SK-N-SH (cell line): ENCODE data around the gene CERS6. TPM values are rescaled to one million over a fixed set of nuclear protein-coding genes. Genes with fewer than 3 reads are reported as not detected.

Source experiments
- CTCF ChIA-PET: fragments of 300-600, 350-600 bp; formaldehyde crosslinking; extraction: SDS; loops from one replicate; lab custom pipeline; 2021; lab: Yijun Ruan, JAX
- POLR2A ChIA-PET: fragments of 350-600 bp; sonication (Branson Sonifier 250); formaldehyde crosslinking; extraction: SDS; loops from one replicate; lab custom pipeline; 2020; ENCODE audit warnings: antibody characterized with exemption, inconsistent platforms; lab: Yijun Ruan, JAX
- DNase-seq: peaks from one replicate; pipeline ENCODE4 v3.0.0; 2012
- H2AFZ ChIP-seq: fragments of 200-600 bp; sonication (generic); 2 replicates; pipeline ENCODE4 v1.8.1; 2016; ENCODE audit warnings: antibody characterized with exemption, mild to moderate bottlenecking, low read depth
- H3F3A ChIP-seq: fragments of 200-600 bp; sonication (generic); replicated peaks from 2 replicates; pipeline ENCODE3; 2016; ENCODE audit warnings: antibody characterized with exemption, mild to moderate bottlenecking; ENCODE audit not compliant: insufficient read depth
- H3K27ac ChIP-seq, 2 experiments: fragments of 200-500 bp in 1 of 2; fragments of 200-600 bp in 1 of 2; sonication (Bioruptor generic) in 1 of 2; sonication (generic), shearing (Covaris generic) in 1 of 2; 2 replicates each; pipeline versions ENCODE4 v1.5.1 to v1.6.1; 2014 to 2016; ENCODE audit warnings: low read depth in 2 of 2, inconsistent platforms in 1 of 2, low read length in 1 of 2, mild to moderate bottlenecking in 1 of 2, mixed read lengths in 1 of 2
- H3K27me3 ChIP-seq: fragments of 200-600 bp; sonication (generic), shearing (Covaris generic); 2 replicates; pipeline ENCODE4 v1.6.1; 2016; ENCODE audit warnings: mixed run types; ENCODE audit not compliant: insufficient read depth
- H3K36me3 ChIP-seq, 2 experiments: fragments of 200-500 bp in 1 of 2; fragments of 200-600 bp in 1 of 2; sonication (Bioruptor generic) in 1 of 2; sonication (generic) in 1 of 2; replicated peaks in 1 of 2; 2 replicates each; pipeline versions ENCODE3 to v1.5.1; 2014 to 2016; ENCODE audit warnings: low read length in 1 of 2, mild to moderate bottlenecking in 1 of 2; ENCODE audit not compliant: insufficient read depth in 2 of 2, control insufficient read depth in 1 of 2
- H3K4me1 ChIP-seq, 2 experiments: fragments of 200-500 bp in 1 of 2; fragments of 200-600 bp in 1 of 2; sonication (Bioruptor generic) in 1 of 2; sonication (generic), shearing (Covaris generic) in 1 of 2; 2 replicates each; pipeline versions ENCODE4 v1.5.1 to v1.6.1; 2014 to 2016; ENCODE audit warnings: low read depth in 1 of 2, low read length in 1 of 2, mixed run types in 1 of 2; ENCODE audit not compliant: insufficient read depth in 2 of 2, control insufficient read depth in 1 of 2
- H3K4me2 ChIP-seq: fragments of 200-600 bp; sonication (generic), shearing (Covaris generic); 2 replicates; pipeline ENCODE4 v1.6.1; 2017; ENCODE audit warnings: mixed run types
- H3K4me3 ChIP-seq, 2 experiments: fragments of 200-500 bp in 1 of 2; fragments of 200-600 bp in 1 of 2; sonication (Bioruptor generic) in 1 of 2; sonication (generic), shearing (Covaris generic) in 1 of 2; 2 replicates each; pipeline versions ENCODE4 v1.5.1 to v1.8.1; 2014 to 2016; ENCODE audit warnings: low read depth in 2 of 2, inconsistent platforms in 1 of 2, low read length in 1 of 2, mild to moderate bottlenecking in 1 of 2, mixed read lengths in 1 of 2, moderate library complexity in 1 of 2
- H3K79me2 ChIP-seq: fragments of 200-600 bp; sonication (generic); 2 replicates; pipeline ENCODE4 v1.8.1; 2017; ENCODE audit warnings: mild to moderate bottlenecking; ENCODE audit not compliant: insufficient read depth
- H3K9ac ChIP-seq: fragments of 200-600 bp; sonication (generic); 2 replicates; pipeline ENCODE4 v1.6.1; 2017; ENCODE audit warnings: mixed run types
- H3K9me2 ChIP-seq: fragments of 200-600 bp; sonication (generic); 2 replicates; pipeline ENCODE4 v1.6.1; 2017; ENCODE audit warnings: mixed run types
- H3K9me3 ChIP-seq: fragments of 200-600 bp; sonication (generic); 2 replicates; pipeline ENCODE4 v1.6.1; 2017; ENCODE audit warnings: mixed run types, mild to moderate bottlenecking, moderate library complexity
- H4K20me1 ChIP-seq: fragments of 200-600 bp; sonication (generic); 2 replicates; pipeline ENCODE4 v1.6.1; 2017; ENCODE audit warnings: mild to moderate bottlenecking, mixed run types; ENCODE audit not compliant: insufficient read depth
- CHD2 ChIP-seq: fragments of 150-350 bp; IDR thresholded peaks from 2 replicates; pipeline ENCODE4 v1.6.1; 2018; ENCODE audit warnings: low read length; ENCODE audit not compliant: partially characterized antibody
- ELF1 ChIP-seq: IDR thresholded peaks from 2 replicates; pipeline ENCODE4 v1.4.0; 2012
- EP300 ChIP-seq, 2 experiments: IDR thresholded peaks; 2 replicates each; pipeline versions ENCODE4 v1.4.0 to v1.6.1; 2012; ENCODE audit warnings: borderline replicate concordance in 1 of 2, low read depth in 1 of 2, low read length in 1 of 2
- FOSL2 ChIP-seq: IDR thresholded peaks from 2 replicates; pipeline ENCODE4 v1.4.0; 2012; ENCODE audit warnings: low read depth, mild to moderate bottlenecking, moderate library complexity, borderline replicate concordance
- FOXM1 ChIP-seq: IDR thresholded peaks from 2 replicates; pipeline ENCODE4 v1.4.0; 2012; ENCODE audit warnings: low read depth, mild to moderate bottlenecking
- GABPA ChIP-seq: IDR thresholded peaks from 2 replicates; pipeline ENCODE4 v1.4.0; 2012; ENCODE audit warnings: low read depth, mild to moderate bottlenecking
- JUND ChIP-seq: IDR thresholded peaks from 2 replicates; pipeline ENCODE4 v1.4.0; 2012
- MXI1 ChIP-seq: IDR thresholded peaks from 2 replicates; pipeline ENCODE4 v1.6.1; 2012; ENCODE audit warnings: mild to moderate bottlenecking, low read depth, low read length, improper control_type of control experiment
- POLR2AphosphoS5 ChIP-seq: IDR thresholded peaks from 2 replicates; pipeline ENCODE4 v1.6.1; 2012; ENCODE audit warnings: low read depth, low read length
- RAD21 ChIP-seq: IDR thresholded peaks from 2 replicates; pipeline ENCODE4 v1.6.1; 2012; ENCODE audit warnings: mild to moderate bottlenecking, low read length
- RFX5 ChIP-seq: IDR thresholded peaks from 2 replicates; pipeline ENCODE4 v1.6.1; 2012; ENCODE audit warnings: mild to moderate bottlenecking, improper control_type of control experiment, low read length
- SIN3A ChIP-seq: IDR thresholded peaks from 2 replicates; pipeline ENCODE4 v1.6.1; 2012; ENCODE audit warnings: low read depth, mild to moderate bottlenecking, low read length, moderate library complexity, borderline replicate concordance
- SMC3 ChIP-seq: IDR thresholded peaks from 2 replicates; pipeline ENCODE4 v1.6.1; 2012; ENCODE audit warnings: low read depth, low read length, improper control_type of control experiment
- TCF12 ChIP-seq: IDR thresholded peaks from 2 replicates; pipeline ENCODE4 v1.4.0; 2012
- WGBS: methylation state at CpG from one replicate; pipeline ENCODE4 v1.1.6; 2017; ENCODE audit warnings: low lambda C conversion rate; 5-methylcytosine and 5-hydroxymethylcytosine counted together
- polyA plus RNA-seq, 3 experiments: library from polyadenylated mRNA; depleted of rRNA; stranded (reverse); fragments of >200 nt; gene quantifications; 2 replicates each; pipeline ENCODE4 v1.2.3, GENCODE V29; 2012
- TF ChIP-seq, protein P1 (sequence below): fragments of 150-350 bp; IDR thresholded peaks from 2 replicates; pipeline ENCODE4 v1.6.1; 2017; ENCODE audit warnings: antibody characterized with exemption, low read length, low read depth, borderline replicate concordance
- TF ChIP-seq, protein P2 (sequence below): IDR thresholded peaks from 2 replicates; pipeline ENCODE4 v1.4.0; 2012; ENCODE audit warnings: low read depth, borderline replicate concordance
- TF ChIP-seq, protein P3 (sequence below): IDR thresholded peaks from 2 replicates; pipeline ENCODE4 v1.6.1; 2012; ENCODE audit warnings: mild to moderate bottlenecking, low read depth, low read length, moderate library complexity
- TF ChIP-seq, protein P4 (sequence below): IDR thresholded peaks from 2 replicates; pipeline ENCODE4; 2012
- TF ChIP-seq, protein P5 (sequence below): IDR thresholded peaks from 2 replicates; pipeline ENCODE4 v1.4.0; 2012; ENCODE audit warnings: low read depth
- TF ChIP-seq, protein P6 (sequence below): fragments of 150-350 bp; IDR thresholded peaks from 2 replicates; pipeline ENCODE4 v1.6.1; 2016; ENCODE audit warnings: mild to moderate bottlenecking, low read depth, low read length

CERS6 gene
- polyA plus RNA-seq, 1 of the 3 experiments (the other 2 are of a cell fraction) = 1.8 TPM

DNA sequence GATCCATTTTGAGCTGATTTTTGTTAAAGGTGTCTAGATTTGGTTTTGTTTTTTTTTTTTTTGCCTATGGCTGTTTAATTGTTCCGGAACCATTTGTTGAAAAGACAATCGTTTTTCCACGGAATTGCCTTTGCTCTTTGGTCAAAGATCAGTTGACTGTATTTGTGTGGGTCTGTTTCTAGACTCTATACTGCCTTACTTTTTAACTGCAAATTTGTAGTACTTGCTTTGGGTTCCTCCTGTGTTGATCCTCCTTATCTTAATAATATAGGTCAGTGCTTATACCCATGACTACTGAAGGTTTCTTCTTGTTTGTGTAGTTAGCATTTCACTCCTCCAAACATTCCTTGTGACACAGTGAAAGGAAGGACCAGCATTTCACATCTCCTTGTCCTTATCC, 30.4 kb downstream of the CERS6 start:
- Histone ChIP-seq H4K20me1 (no peaks in the 10 kb centered on the region), H3K4me3 (no peak overlapping the region), H2AFZ (no peak overlapping the region), H3K9ac (no peak overlapping the region), H3F3A (no peaks in the 10 kb centered on the region), H3K27me3 (no peaks in the 10 kb centered on the region), H3K79me2 (0 out of 2 replicates have a peak, but pooled peaks cover 3% of the 10 kb centered on the region), H3K27ac (no peak overlapping the region), H3K9me2 (no peaks in the 10 kb centered on the region), H3K4me2 (no peak overlapping the region), H3K36me3 (no peaks in the 10 kb centered on the region), H3K4me1 (peaks cover 0 to 13% of the 10 kb centered on the region in 2 experiments; a peak in 3 of 4 replicates), H3K9me3 (no peaks in the 10 kb centered on the region)
- POLR2A ChIA-PET = no interaction called here
- 97% methylated on average over 3 of the region's 3 CpGs for WGBS
- no peak for TF ChIP-seq FOSL2
- TF ChIP-seq POLR2AphosphoS5 = no peak
- TF ChIP-seq ELF1 = no peak
- TF ChIP-seq FOXM1 = no peak
- no peak for TF ChIP-seq GABPA
- TF ChIP-seq, protein P1, sequence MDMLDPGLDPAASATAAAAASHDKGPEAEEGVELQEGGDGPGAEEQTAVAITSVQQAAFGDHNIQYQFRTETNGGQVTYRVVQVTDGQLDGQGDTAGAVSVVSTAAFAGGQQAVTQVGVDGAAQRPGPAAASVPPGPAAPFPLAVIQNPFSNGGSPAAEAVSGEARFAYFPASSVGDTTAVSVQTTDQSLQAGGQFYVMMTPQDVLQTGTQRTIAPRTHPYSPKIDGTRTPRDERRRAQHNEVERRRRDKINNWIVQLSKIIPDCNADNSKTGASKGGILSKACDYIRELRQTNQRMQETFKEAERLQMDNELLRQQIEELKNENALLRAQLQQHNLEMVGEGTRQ = no peak
- TF ChIP-seq EP300 (IDR thresholded peaks at IDR 0.05; ENCODE audit: borderline replicate concordance in 1 of 2, low read depth in 1 of 2, low read length in 1 of 2) = no peak
- TF ChIP-seq, protein P2, sequence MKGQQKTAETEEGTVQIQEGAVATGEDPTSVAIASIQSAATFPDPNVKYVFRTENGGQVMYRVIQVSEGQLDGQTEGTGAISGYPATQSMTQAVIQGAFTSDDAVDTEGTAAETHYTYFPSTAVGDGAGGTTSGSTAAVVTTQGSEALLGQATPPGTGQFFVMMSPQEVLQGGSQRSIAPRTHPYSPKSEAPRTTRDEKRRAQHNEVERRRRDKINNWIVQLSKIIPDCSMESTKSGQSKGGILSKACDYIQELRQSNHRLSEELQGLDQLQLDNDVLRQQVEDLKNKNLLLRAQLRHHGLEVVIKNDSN = no peak
- no peak for TF ChIP-seq RFX5
- TF ChIP-seq, protein P3, sequence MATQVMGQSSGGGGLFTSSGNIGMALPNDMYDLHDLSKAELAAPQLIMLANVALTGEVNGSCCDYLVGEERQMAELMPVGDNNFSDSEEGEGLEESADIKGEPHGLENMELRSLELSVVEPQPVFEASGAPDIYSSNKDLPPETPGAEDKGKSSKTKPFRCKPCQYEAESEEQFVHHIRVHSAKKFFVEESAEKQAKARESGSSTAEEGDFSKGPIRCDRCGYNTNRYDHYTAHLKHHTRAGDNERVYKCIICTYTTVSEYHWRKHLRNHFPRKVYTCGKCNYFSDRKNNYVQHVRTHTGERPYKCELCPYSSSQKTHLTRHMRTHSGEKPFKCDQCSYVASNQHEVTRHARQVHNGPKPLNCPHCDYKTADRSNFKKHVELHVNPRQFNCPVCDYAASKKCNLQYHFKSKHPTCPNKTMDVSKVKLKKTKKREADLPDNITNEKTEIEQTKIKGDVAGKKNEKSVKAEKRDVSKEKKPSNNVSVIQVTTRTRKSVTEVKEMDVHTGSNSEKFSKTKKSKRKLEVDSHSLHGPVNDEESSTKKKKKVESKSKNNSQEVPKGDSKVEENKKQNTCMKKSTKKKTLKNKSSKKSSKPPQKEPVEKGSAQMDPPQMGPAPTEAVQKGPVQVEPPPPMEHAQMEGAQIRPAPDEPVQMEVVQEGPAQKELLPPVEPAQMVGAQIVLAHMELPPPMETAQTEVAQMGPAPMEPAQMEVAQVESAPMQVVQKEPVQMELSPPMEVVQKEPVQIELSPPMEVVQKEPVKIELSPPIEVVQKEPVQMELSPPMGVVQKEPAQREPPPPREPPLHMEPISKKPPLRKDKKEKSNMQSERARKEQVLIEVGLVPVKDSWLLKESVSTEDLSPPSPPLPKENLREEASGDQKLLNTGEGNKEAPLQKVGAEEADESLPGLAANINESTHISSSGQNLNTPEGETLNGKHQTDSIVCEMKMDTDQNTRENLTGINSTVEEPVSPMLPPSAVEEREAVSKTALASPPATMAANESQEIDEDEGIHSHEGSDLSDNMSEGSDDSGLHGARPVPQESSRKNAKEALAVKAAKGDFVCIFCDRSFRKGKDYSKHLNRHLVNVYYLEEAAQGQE = no peak
- no peak for TF ChIP-seq SIN3A
- TF ChIP-seq RAD21 = no peak
- TF ChIP-seq JUND = no peak
- TF ChIP-seq SMC3 = no peak
- TF ChIP-seq, protein P4, sequence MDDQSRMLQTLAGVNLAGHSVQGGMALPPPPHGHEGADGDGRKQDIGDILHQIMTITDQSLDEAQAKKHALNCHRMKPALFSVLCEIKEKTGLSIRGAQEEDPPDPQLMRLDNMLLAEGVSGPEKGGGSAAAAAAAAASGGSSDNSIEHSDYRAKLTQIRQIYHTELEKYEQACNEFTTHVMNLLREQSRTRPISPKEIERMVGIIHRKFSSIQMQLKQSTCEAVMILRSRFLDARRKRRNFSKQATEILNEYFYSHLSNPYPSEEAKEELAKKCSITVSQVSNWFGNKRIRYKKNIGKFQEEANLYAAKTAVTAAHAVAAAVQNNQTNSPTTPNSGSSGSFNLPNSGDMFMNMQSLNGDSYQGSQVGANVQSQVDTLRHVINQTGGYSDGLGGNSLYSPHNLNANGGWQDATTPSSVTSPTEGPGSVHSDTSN = no peak
- TF ChIP-seq MXI1 = no peak
- TF ChIP-seq, protein P5, sequence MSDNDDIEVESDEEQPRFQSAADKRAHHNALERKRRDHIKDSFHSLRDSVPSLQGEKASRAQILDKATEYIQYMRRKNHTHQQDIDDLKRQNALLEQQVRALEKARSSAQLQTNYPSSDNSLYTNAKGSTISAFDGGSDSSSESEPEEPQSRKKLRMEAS = no peak
- no peak for TF ChIP-seq CHD2
- no peak for TF ChIP-seq TCF12
- TF ChIP-seq, protein P6, sequence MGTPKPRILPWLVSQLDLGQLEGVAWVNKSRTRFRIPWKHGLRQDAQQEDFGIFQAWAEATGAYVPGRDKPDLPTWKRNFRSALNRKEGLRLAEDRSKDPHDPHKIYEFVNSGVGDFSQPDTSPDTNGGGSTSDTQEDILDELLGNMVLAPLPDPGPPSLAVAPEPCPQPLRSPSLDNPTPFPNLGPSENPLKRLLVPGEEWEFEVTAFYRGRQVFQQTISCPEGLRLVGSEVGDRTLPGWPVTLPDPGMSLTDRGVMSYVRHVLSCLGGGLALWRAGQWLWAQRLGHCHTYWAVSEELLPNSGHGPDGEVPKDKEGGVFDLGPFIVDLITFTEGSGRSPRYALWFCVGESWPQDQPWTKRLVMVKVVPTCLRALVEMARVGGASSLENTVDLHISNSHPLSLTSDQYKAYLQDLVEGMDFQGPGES = no peak
- DNase-seq = no peak
- CTCF ChIA-PET = no interaction called here
